22Rv1 (cell line): ENCODE results near the gene GANAB.

Experiments used
- ZFX ChIP-seq: fragments of 450-650 bp; IDR thresholded peaks from 2 replicates; pipeline ENCODE4 v1.6.1; 2017; ENCODE audit warnings: antibody characterized with exemption, borderline replicate concordance
- TF ChIP-seq, protein P1 (sequence below): fragments of 450-650 bp; IDR thresholded peaks from 2 replicates; pipeline ENCODE4 v1.5.1; 2017; ENCODE audit warnings: mild to moderate bottlenecking

- TF ChIP-seq, protein P1, sequence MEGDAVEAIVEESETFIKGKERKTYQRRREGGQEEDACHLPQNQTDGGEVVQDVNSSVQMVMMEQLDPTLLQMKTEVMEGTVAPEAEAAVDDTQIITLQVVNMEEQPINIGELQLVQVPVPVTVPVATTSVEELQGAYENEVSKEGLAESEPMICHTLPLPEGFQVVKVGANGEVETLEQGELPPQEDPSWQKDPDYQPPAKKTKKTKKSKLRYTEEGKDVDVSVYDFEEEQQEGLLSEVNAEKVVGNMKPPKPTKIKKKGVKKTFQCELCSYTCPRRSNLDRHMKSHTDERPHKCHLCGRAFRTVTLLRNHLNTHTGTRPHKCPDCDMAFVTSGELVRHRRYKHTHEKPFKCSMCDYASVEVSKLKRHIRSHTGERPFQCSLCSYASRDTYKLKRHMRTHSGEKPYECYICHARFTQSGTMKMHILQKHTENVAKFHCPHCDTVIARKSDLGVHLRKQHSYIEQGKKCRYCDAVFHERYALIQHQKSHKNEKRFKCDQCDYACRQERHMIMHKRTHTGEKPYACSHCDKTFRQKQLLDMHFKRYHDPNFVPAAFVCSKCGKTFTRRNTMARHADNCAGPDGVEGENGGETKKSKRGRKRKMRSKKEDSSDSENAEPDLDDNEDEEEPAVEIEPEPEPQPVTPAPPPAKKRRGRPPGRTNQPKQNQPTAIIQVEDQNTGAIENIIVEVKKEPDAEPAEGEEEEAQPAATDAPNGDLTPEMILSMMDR, result no peak
- TF ChIP-seq ZFX, result no peak
Observed at GRCh38 chr11:62648967-62649364, 2.6 kb upstream of the GANAB start.
